Measurements from ENCODE around the gene CNGB1. TPM values are rescaled to one million over a fixed set of nuclear protein-coding genes. Genes with fewer than 3 reads are reported as not detected.

Gene CNGB1
- total and polyA plus RNA-seq, 2 of the 13 experiments (the other 11 are each of a cell fraction or from before 2014, with no cell fraction given) = 0.02 to 0.15 TPM

DNA sequence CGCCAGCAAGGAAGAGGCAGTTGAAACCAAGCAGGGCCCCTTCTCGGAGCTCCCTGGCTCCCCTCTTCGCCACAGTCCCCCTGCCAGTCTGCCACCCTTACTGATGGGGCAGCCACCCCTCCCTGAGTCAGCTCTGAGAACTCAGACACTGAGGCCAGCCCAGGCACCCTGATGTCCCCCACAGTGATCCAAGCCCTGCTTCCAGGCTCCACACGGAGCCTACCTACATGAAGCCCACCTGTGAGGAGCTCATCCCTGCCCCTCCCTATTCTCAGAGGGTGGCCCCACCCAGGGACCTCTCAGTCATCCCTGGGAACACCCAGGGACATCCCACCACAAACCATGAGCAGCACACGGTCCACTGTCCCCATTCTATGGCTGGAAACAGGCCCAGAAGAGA is 8.9 kb downstream of the CNGB1 start (continued):
- TF ChIP-seq, protein P1, sequence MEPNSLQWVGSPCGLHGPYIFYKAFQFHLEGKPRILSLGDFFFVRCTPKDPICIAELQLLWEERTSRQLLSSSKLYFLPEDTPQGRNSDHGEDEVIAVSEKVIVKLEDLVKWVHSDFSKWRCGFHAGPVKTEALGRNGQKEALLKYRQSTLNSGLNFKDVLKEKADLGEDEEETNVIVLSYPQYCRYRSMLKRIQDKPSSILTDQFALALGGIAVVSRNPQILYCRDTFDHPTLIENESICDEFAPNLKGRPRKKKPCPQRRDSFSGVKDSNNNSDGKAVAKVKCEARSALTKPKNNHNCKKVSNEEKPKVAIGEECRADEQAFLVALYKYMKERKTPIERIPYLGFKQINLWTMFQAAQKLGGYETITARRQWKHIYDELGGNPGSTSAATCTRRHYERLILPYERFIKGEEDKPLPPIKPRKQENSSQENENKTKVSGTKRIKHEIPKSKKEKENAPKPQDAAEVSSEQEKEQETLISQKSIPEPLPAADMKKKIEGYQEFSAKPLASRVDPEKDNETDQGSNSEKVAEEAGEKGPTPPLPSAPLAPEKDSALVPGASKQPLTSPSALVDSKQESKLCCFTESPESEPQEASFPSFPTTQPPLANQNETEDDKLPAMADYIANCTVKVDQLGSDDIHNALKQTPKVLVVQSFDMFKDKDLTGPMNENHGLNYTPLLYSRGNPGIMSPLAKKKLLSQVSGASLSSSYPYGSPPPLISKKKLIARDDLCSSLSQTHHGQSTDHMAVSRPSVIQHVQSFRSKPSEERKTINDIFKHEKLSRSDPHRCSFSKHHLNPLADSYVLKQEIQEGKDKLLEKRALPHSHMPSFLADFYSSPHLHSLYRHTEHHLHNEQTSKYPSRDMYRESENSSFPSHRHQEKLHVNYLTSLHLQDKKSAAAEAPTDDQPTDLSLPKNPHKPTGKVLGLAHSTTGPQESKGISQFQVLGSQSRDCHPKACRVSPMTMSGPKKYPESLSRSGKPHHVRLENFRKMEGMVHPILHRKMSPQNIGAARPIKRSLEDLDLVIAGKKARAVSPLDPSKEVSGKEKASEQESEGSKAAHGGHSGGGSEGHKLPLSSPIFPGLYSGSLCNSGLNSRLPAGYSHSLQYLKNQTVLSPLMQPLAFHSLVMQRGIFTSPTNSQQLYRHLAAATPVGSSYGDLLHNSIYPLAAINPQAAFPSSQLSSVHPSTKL (CRISPR knock-in tag; IDR thresholded peaks at IDR 0.05) = no peak
- TF ChIP-seq REXO4 (CRISPR knock-in tag; IDR thresholded peaks at IDR 0.05; ENCODE audit: borderline replicate concordance) (no peak), ZNF775 (CRISPR knock-in tag; IDR thresholded peaks at IDR 0.05; ENCODE audit: borderline replicate concordance) (no peak), BORCS8-MEF2B (CRISPR knock-in tag; IDR thresholded peaks at IDR 0.05) (no peak)
- TF ChIP-seq, protein P2, sequence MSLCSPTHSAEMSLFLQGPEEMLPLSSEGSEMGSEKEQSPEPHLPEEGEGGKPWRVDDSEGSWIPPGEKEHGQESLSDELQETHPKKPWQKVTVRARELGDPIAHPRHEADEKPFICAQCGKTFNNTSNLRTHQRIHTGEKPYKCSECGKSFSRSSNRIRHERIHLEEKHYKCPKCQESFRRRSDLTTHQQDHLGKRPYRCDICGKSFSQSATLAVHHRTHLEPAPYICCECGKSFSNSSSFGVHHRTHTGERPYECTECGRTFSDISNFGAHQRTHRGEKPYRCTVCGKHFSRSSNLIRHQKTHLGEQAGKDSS (CRISPR knock-in tag; IDR thresholded peaks at IDR 0.05; ENCODE audit: borderline replicate concordance, low read depth) = no peak
- TF ChIP-seq, protein P3, sequence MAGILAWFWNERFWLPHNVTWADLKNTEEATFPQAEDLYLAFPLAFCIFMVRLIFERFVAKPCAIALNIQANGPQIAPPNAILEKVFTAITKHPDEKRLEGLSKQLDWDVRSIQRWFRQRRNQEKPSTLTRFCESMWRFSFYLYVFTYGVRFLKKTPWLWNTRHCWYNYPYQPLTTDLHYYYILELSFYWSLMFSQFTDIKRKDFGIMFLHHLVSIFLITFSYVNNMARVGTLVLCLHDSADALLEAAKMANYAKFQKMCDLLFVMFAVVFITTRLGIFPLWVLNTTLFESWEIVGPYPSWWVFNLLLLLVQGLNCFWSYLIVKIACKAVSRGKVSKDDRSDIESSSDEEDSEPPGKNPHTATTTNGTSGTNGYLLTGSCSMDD (CRISPR knock-in tag; IDR thresholded peaks at IDR 0.05) = no peak

DNA sequence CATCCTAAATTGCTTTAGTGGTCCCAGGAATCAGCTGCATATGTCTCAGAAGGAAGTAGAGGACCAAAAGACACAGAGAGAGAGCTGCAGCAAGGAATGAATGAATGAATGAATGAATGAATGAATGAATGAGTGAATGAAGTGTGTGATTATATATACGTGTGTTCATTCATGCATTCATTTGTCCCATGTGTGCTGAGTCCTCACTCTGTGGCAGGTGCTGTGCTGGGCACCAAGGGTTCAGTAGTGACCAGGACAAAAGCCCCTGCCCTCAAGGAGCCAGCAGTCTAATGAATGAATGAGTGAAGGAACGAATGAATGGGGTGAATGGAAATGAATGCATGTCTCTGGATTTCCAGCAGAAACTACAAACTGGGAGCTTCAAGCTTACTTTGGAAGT is 9.4 kb downstream of the CNGB1 start:
- CTCF ChIA-PET (ENCODE audit: low intra/inter-chr PET ratio, low total read pairs) = no interaction called here
- no peak for ATAC-seq
- POLR2A ChIA-PET = no interaction called here

More for the DNA sequence above, 9.4 kb downstream of the CNGB1 start:
- in situ Hi-C loops (cut with HindIII; ENCODE audit: extremely low pct_ligation_motif_present, low pct_unique_long_range_greater_than_20kb) (no loop called here), intact Hi-C loops (cut with micrococcal nuclease; ENCODE audit: unreplicated experiment) (no loop called here)
- FAIRE-seq = no peak
- Histone ChIP-seq H3K4me2 (ENCODE audit: low read depth, low read length) (no peak overlapping the region), H3K9me3 (ENCODE audit: low read length) (no peaks in the 10 kb centered on the region), H3K36me3 (replicated peaks in 1 of 2; ENCODE audit: control insufficient read depth in 1 of 2, insufficient read depth in 2 of 2, low read length in 2 of 2) (no peaks in the 10 kb centered on the region), H3K4me1 (ENCODE audit: insufficient read depth, low read length) (peaks cover 19% of the 10 kb centered on the region), H3K27me3 (ENCODE audit: control insufficient read depth in 1 of 2, insufficient read depth in 2 of 2, low read length in 2 of 2) (peaks cover 4 to 59% of the 10 kb centered on the region in 2 experiments; a peak in 3 of 5 replicates), H3K9ac (ENCODE audit: insufficient read depth, low read depth, low read length) (no peak overlapping the region), H3K4me3 (replicated peaks in 1 of 3; ENCODE audit: insufficient read depth in 1 of 3, low read depth in 2 of 3, low read length in 3 of 3) (no peak overlapping the region), H4K20me1 (ENCODE audit: insufficient read depth, low read length) (no peaks in the 10 kb centered on the region), H2AFZ (ENCODE audit: low read length) (no peak overlapping the region), H3K27ac (ENCODE audit: extremely low read length, insufficient read depth, low read length) (no peak overlapping the region), H3K79me2 (ENCODE audit: insufficient read depth, low read length) (no peaks in the 10 kb centered on the region)
- DNase-seq (ENCODE audit: low spot score) = no peak
- BruUV-seq (replicated peaks) = no TSS peak
- TF ChIP-seq GTF3A (CRISPR knock-in tag; conservative IDR thresholded peaks at IDR 0.05) (no peak), AGO1 (IDR thresholded peaks at IDR 0.05; ENCODE audit: low read depth, low read length, poor library complexity, severe bottlenecking) (no peak), ZNF24 (IDR thresholded peaks at IDR 0.05) (peak; percentile 79), POGZ (CRISPR knock-in tag; IDR thresholded peaks at IDR 0.05) (no peak), BCL6 (CRISPR knock-in tag; IDR thresholded peaks at IDR 0.05) (no peak), ZNF331 (CRISPR knock-in tag; IDR thresholded peaks at IDR 0.05) (no peak), ZNF101 (CRISPR knock-in tag; IDR thresholded peaks at IDR 0.05; ENCODE audit: borderline replicate concordance, low read depth) (no peak), TP53 (CRISPR knock-in tag; conservative IDR thresholded peaks at IDR 0.05) (no peak)
- WGBS (ENCODE audit: low lambda C conversion rate) = 3% methylated on average over 2 of the region's 2 CpGs

Data from HepG2 (cell line).